PC-9 (cell line): ENCODE measurements around the gene ADIRF. TPM values are rescaled to one million over a fixed set of nuclear protein-coding genes. Genes with fewer than 3 reads are reported as not detected.
"Not testable (repeated sequence)": the region's sequence is repeated elsewhere in the genome, so short reads cannot be mapped to it uniquely, and the experiment has no call there.

Source experiments
- BruUV-seq: library from RNA; stranded (reverse); fragments of 400-500 nt; replicated peaks from 2 replicates; lab custom pipeline; 2021; lab: Mats Ljungman, UMichigan
- CTCF ChIA-PET: fragments of 300-600 bp; sonication (Branson Sonifier 250); formaldehyde crosslinking; loops from one replicate; lab custom pipeline; 2022; ENCODE audit warnings: antibody characterized with exemption; lab: Charles Lee
- POLR2A ChIA-PET: fragments of 300-600 bp; sonication (Branson Sonifier 250); formaldehyde crosslinking; loops from one replicate; lab custom pipeline; 2022; ENCODE audit warnings: antibody characterized with exemption; ENCODE audit not compliant: unreplicated experiment; lab: Charles Lee
- DNase-seq, 2 experiments: peaks; one replicate each; pipeline versions ENCODE4 v3.0.0 to v3.0.0-alpha.2; 2015 to 2022; ENCODE audit warnings: mixed read lengths in 1 of 2
- H2AFZ ChIP-seq: fragments of 200-600 bp; sonication (generic); 2 replicates; pipeline ENCODE4 v1.8.1; 2017; ENCODE audit warnings: antibody characterized with exemption
- H3F3A ChIP-seq: fragments of 200-600 bp; sonication (generic); 2 replicates; pipeline ENCODE4 v1.8.1; 2017; ENCODE audit warnings: antibody characterized with exemption, mild to moderate bottlenecking, low read depth; ENCODE audit not compliant: insufficient read depth
- H3K27ac ChIP-seq: fragments of 200-600 bp; sonication (generic); 2 replicates; pipeline ENCODE4 v1.6.1; 2016; ENCODE audit warnings: mixed run types
- H3K27me3 ChIP-seq: fragments of 200-600 bp; sonication (generic); 2 replicates; pipeline ENCODE4 v1.6.1; 2016; ENCODE audit warnings: low read depth, mixed run types; ENCODE audit not compliant: insufficient read depth
- H3K36me3 ChIP-seq: fragments of 200-600 bp; sonication (generic); 2 replicates; pipeline ENCODE4 v1.6.1; 2016; ENCODE audit warnings: low read depth, mixed run types
- H3K4me1 ChIP-seq: fragments of 200-600 bp; sonication (generic); replicated peaks from 2 replicates; pipeline ENCODE4 v1.6.1; 2016; ENCODE audit warnings: mixed run types; ENCODE audit not compliant: insufficient read depth
- H3K4me2 ChIP-seq: fragments of 200-600 bp; sonication (generic); 2 replicates; pipeline ENCODE4 v1.6.1; 2017; ENCODE audit warnings: mixed run types
- H3K4me3 ChIP-seq: fragments of 200-600 bp; sonication (generic); 2 replicates; pipeline ENCODE4 v1.6.1; 2016; ENCODE audit warnings: mixed run types
- H3K79me2 ChIP-seq: fragments of 200-600 bp; sonication (generic); 2 replicates; pipeline ENCODE4 v1.6.1; 2017; ENCODE audit warnings: low read depth, mixed run types
- H3K9me2 ChIP-seq: fragments of 200-600 bp; sonication (generic); 2 replicates; pipeline ENCODE4 v1.8.1; 2017; ENCODE audit warnings: mild to moderate bottlenecking; ENCODE audit not compliant: insufficient read depth
- H3K9me3 ChIP-seq: fragments of 200-600 bp; sonication (generic); 2 replicates; pipeline ENCODE4 v1.8.1; 2016; ENCODE audit warnings: low read depth; ENCODE audit not compliant: insufficient read depth
- H4K20me1 ChIP-seq: fragments of 200-600 bp; sonication (generic); 2 replicates; pipeline ENCODE4 v1.8.1; 2017; ENCODE audit not compliant: insufficient read depth
- CTCF ChIP-seq: fragments of 200-600 bp; sonication (generic); conservative IDR thresholded peaks from 2 replicates; pipeline ENCODE4 v1.6.1; 2017; ENCODE audit warnings: mixed run types, antibody characterized with exemption, mild to moderate bottlenecking, moderate library complexity
- EZH2 ChIP-seq: fragments of 200-600 bp; sonication (generic); IDR thresholded peaks from 2 replicates; pipeline ENCODE4 v1.8.0; 2017; ENCODE audit warnings: antibody characterized with exemption, low read depth
- intact Hi-C: fragments of 100-400 bp; cut with micrococcal nuclease; formaldehyde crosslinking; loops from one replicate; pipeline ENCODE4 v1.10.0; 2022; ENCODE audit not compliant: unreplicated experiment
- total RNA-seq: library from RNA; stranded (reverse); gene quantifications from 2 replicates; pipeline ENCODE4 v1.2.3, GENCODE V29; 2021

Gene ADIRF
- total RNA-seq, 1 experiment from 2014 or later, result 51.0 TPM

GRCh38 chr10:86951184-86951761 lies 17.0 kb upstream of the ADIRF start:
- BruUV-seq, result no TSS peak
- intact Hi-C loops, result no loop called here
- H3F3A ChIP-seq, result no peaks in the 10 kb centered on the region
- H3K36me3 ChIP-seq, result no peaks in the 10 kb centered on the region
- no peaks in the 10 kb centered on the region for H3K79me2 ChIP-seq
- H3K4me2 ChIP-seq, result no peak overlapping the region
- no peak overlapping the region for H2AFZ ChIP-seq
- CTCF ChIA-PET, result no interaction called here
- no peaks in the 10 kb centered on the region for H3K9me2 ChIP-seq
- peak in 1 of 2 experiments; percentile 51 for DNase-seq
- peaks cover 21% of the 10 kb centered on the region for H3K4me1 ChIP-seq
- POLR2A ChIA-PET, result interaction anchor here (0.7 to 0.9 kb wide), 2 partner anchors 8 to 11 kb away, joined by 3 read pairs; no protein-coding TSS in a partner anchor
- no peak overlapping the region for H3K27ac ChIP-seq
- no peak for TF ChIP-seq CTCF
- no peak for TF ChIP-seq EZH2
- no peak overlapping the region for H3K4me3 ChIP-seq
- no peaks in the 10 kb centered on the region for H3K9me3 ChIP-seq
- H4K20me1 ChIP-seq, result no peaks in the 10 kb centered on the region
- H3K27me3 ChIP-seq, result no peaks in the 10 kb centered on the region

GRCh38 chr10:86952106-86952505 lies 16.2 kb upstream of the ADIRF start:
- intact Hi-C loops, result no loop called here
- Histone ChIP-seq H3K4me2 (no peak overlapping the region), H3K79me2 (no peaks in the 10 kb centered on the region), H3K27ac (no peak overlapping the region), H4K20me1 (no peaks in the 10 kb centered on the region), H3K4me3 (no peak overlapping the region), H2AFZ (no peak overlapping the region), H3K27me3 (no peaks in the 10 kb centered on the region), H3K9me2 (no peaks in the 10 kb centered on the region), H3K9me3 (no peaks in the 10 kb centered on the region), H3K4me1 (peaks cover 21% of the 10 kb centered on the region), H3K36me3 (no peaks in the 10 kb centered on the region), H3F3A (no peaks in the 10 kb centered on the region)
- no peak for DNase-seq
- POLR2A ChIA-PET, result no interaction called here
- no TSS peak for BruUV-seq
- CTCF ChIA-PET, result no interaction called here
- no peak for TF ChIP-seq EZH2
- no peak for TF ChIP-seq CTCF

- POLR2A ChIA-PET, H4K20me1 ChIP-seq, H3K79me2 ChIP-seq: not testable (repeated sequence)
Measured at GRCh38 chr10:86952697-86953096, 15.6 kb upstream of the ADIRF start.

More at GRCh38 chr10:86952697-86953096, 15.6 kb upstream of the ADIRF start:
- H3K27ac ChIP-seq, H3K27me3 ChIP-seq, H3K9me2 ChIP-seq, H3K4me3 ChIP-seq, H3K4me2 ChIP-seq, intact Hi-C loops, H3K36me3 ChIP-seq, CTCF ChIA-PET, DNase-seq, BruUV-seq, H3F3A ChIP-seq, H3K9me3 ChIP-seq, H2AFZ ChIP-seq: not testable (repeated sequence)
- peaks cover 21% of the 10 kb centered on the region for H3K4me1 ChIP-seq
